GM12873 (cell line): ENCODE results near the gene OR2H1.

Source experiments
- CTCF ChIP-seq: IDR thresholded peaks from 2 replicates; pipeline ENCODE4 v1.5.1; 2012; ENCODE audit warnings: low read depth, mild to moderate bottlenecking, moderate library complexity, low read length, control low read depth; ENCODE audit not compliant: insufficient read depth; ENCODE audit errors: missing control alignments

The OR2H1 gene

DNA sequence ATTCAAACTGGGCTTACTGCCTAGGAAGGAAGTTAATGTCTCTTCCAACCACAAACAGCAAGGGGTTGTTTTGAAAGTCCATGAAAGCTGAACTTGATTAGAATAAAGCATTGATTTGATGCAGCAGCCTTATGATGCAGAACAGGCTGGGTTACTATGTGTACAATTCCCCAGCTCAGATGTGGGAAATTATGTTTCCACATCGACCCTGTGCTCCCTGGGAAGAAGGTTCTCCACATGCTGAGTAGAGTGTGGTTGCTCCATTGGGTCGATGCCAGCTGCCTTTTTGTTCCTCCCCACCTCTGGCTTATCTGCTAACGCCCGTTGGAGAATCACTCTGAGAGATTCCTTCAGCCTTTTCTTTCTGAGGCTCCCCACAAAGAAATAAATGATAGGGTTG is 29.6 kb downstream of the OR2H1 start:
- TF ChIP-seq CTCF, result no peak

- TF ChIP-seq CTCF, result no peak
Measured at GRCh38 chr6:29487131-29487530, 30.2 kb downstream of the OR2H1 start.

GRCh38 chr6:29487660-29488059 is 30.7 kb downstream of the OR2H1 start, which contains the start of gene MAS1L:
TSS of gene MAS1L (minus strand) at chr6:29487956. CDS start at chr6:29487902, 54 bp downstream.
- no peak for TF ChIP-seq CTCF

GRCh38 chr6:29488874-29489273 is 31.9 kb downstream of the OR2H1 start:
- no peak for TF ChIP-seq CTCF

- TF ChIP-seq CTCF, result no peak
Measured at GRCh38 chr6:29489286-29489685, 32.3 kb downstream of the OR2H1 start.

- TF ChIP-seq CTCF, result no peak
Measured at GRCh38 chr6:29490055-29490454, 33.1 kb downstream of the OR2H1 start.

DNA sequence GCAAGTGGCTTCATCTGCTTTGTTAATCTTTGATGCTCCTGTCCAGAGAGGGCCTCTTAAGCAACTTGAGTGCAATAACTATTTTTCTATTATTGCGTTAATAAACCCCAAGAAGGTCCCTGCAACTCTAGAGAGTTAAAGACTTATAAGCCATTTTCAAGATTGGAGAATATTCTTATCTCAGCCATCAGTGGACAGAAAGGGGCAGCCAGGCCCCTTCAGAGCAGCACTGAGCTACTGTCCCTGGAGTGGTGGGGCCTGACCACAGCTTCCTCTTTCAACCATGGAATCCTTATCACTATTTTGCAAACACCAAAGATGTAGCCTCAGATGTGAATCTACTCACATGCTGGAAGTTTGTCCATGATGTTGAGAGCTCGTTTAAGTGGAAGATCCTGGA is 33.6 kb downstream of the OR2H1 start:
- no peak for TF ChIP-seq CTCF
